GM12878 (cell line): ENCODE data around the gene OR10X1. TPM values are rescaled to one million over a fixed set of nuclear protein-coding genes. Genes with fewer than 3 reads are reported as not detected.

Experiments
- ATAC-seq: fragments of 200-7000 bp; cut with Tn5 transposase; 3 replicates; pipeline ENCODE4 v1.9.1; 2020; ENCODE audit warnings: mild to moderate bottlenecking, moderate library complexity
- Bru-seq: library from RNA; stranded (reverse); fragments of 400-500 nt; gene quantifications from one replicate; lab custom pipeline; 2021; lab: Mats Ljungman, UMichigan
- BruChase-seq, 2 experiments: library from RNA; stranded (reverse); fragments of 400-500 nt; gene quantifications; one replicate each; lab custom pipeline; 2021; lab: Mats Ljungman, UMichigan
- BruUV-seq: library from RNA; stranded (reverse); fragments of 400-500 nt; replicated peaks from 2 replicates; lab custom pipeline; 2021; lab: Mats Ljungman, UMichigan
- CTCF ChIA-PET: fragments of 300-600 bp; sonication (Branson Sonifier 250); formaldehyde crosslinking; extraction: SDS; loops from one replicate; lab custom pipeline; 2021; ENCODE audit warnings: inconsistent platforms; lab: Yijun Ruan, JAX
- POLR2A ChIA-PET: fragments of 350-600 bp; formaldehyde crosslinking; extraction: SDS; loops from one replicate; lab custom pipeline; 2021; ENCODE audit warnings: inconsistent platforms; lab: Charles Lee
- RAD21 ChIA-PET: fragments of 300-600 bp; sonication (Branson Sonifier 250); formaldehyde crosslinking; loops from one replicate; lab custom pipeline; 2023; ENCODE audit warnings: antibody characterized with exemption; ENCODE audit not compliant: unreplicated experiment; lab: Charles Lee
- SMC1A ChIA-PET: fragments of 300-600 bp; sonication (Branson Sonifier 250); formaldehyde crosslinking; loops from one replicate; lab custom pipeline; 2023; ENCODE audit not compliant: unreplicated experiment, uncharacterized antibody; lab: Charles Lee
- DNase-seq: peaks from one replicate; pipeline ENCODE4 v3.0.0-alpha.2; 2011; ENCODE audit warnings: low read depth, low spot score
- FAIRE-seq: peaks from 3 replicates; lab custom pipeline; 2011; peaks lifted over from hg19 to GRCh38; lab: Jason Lieb, UNC
- H2AFZ ChIP-seq: 2 replicates; pipeline ENCODE4 v1.6.0; 2011; ENCODE audit warnings: low read depth, low read length, control low read depth; ENCODE audit not compliant: control insufficient read depth
- H3K27ac ChIP-seq: 2 replicates; pipeline ENCODE4 v1.5.1; 2011; ENCODE audit warnings: control low read depth; ENCODE audit not compliant: control insufficient read depth, insufficient read depth
- H3K27me3 ChIP-seq, 2 experiments: replicated peaks in 1 of 2; 2 replicates each; pipeline versions ENCODE4 v1.6.0 to v1.6.1; 2011; ENCODE audit warnings: low read length in 1 of 2; ENCODE audit not compliant: control insufficient read depth in 2 of 2, insufficient read depth in 2 of 2
- H3K36me3 ChIP-seq, 2 experiments: 2 replicates each; pipeline ENCODE4 v1.5.1; 2011; ENCODE audit warnings: low read length in 1 of 2; ENCODE audit not compliant: control insufficient read depth in 2 of 2, insufficient read depth in 2 of 2
- H3K4me1 ChIP-seq: 2 replicates; pipeline ENCODE4 v1.6.1; 2011; ENCODE audit warnings: mild to moderate bottlenecking, low read length, moderate library complexity, mixed read lengths; ENCODE audit not compliant: control insufficient read depth, insufficient read depth
- H3K4me2 ChIP-seq: 2 replicates; pipeline ENCODE4 v1.6.0; 2011; ENCODE audit warnings: control low read depth; ENCODE audit not compliant: control insufficient read depth, insufficient read depth
- H3K4me3 ChIP-seq: fragments of 200-600 bp; sonication (generic); 2 replicates; pipeline ENCODE4 v1.5.1; 2016
- H3K79me2 ChIP-seq: 2 replicates; pipeline ENCODE4 v1.6.0; 2011; ENCODE audit warnings: low read length; ENCODE audit not compliant: control insufficient read depth, insufficient read depth
- H3K9ac ChIP-seq: 2 replicates; pipeline ENCODE4 v1.8.0; 2011; ENCODE audit warnings: low read length, control low read depth, mixed read lengths; ENCODE audit not compliant: control insufficient read depth, insufficient read depth
- H3K9me3 ChIP-seq: replicated peaks from 3 replicates; pipeline ENCODE4 v1.5.1; 2011; ENCODE audit warnings: mild to moderate bottlenecking, low read length; ENCODE audit not compliant: control insufficient read depth, insufficient read depth
- H4K20me1 ChIP-seq: 2 replicates; pipeline ENCODE4 v1.6.0; 2011; ENCODE audit not compliant: control insufficient read depth, insufficient read depth
- BHLHE40 ChIP-seq, 2 experiments: fragments of 450-650 bp in 1 of 2; IDR thresholded peaks; 2 replicates each; pipeline ENCODE4 v1.6.1; 2011 to 2017; ENCODE audit warnings: low read depth in 2 of 2, borderline replicate concordance in 1 of 2, improper control_type of control experiment in 1 of 2, low read length in 1 of 2, mild to moderate bottlenecking in 1 of 2
- CBFB ChIP-seq: IDR thresholded peaks from 2 replicates; pipeline ENCODE4 v1.6.1; 2016; ENCODE audit warnings: antibody characterized with exemption, low read depth
- DPF2 ChIP-seq: fragments of 450-650 bp; IDR thresholded peaks from 2 replicates; pipeline ENCODE4 v1.6.1; 2017; ENCODE audit warnings: mild to moderate bottlenecking
- KAT2A ChIP-seq: conservative IDR thresholded peaks from 2 replicates; pipeline ENCODE4 v1.6.1; 2011; ENCODE audit warnings: low read depth, low read length; ENCODE audit not compliant: control insufficient read depth
- NBN ChIP-seq: fragments of 450-650 bp; IDR thresholded peaks from 2 replicates; pipeline ENCODE4 v1.6.1; 2016
- PAX8 ChIP-seq: fragments of 450-650 bp; IDR thresholded peaks from 2 replicates; pipeline ENCODE4 v1.6.1; 2017; ENCODE audit warnings: mild to moderate bottlenecking, moderate library complexity
- PML ChIP-seq: IDR thresholded peaks from 2 replicates; pipeline ENCODE4 v1.6.1; 2012; ENCODE audit warnings: low read length, inconsistent platforms
- POU2F2 ChIP-seq: IDR thresholded peaks from 3 replicates; pipeline ENCODE4 v1.6.1; 2011; ENCODE audit warnings: low read depth, mild to moderate bottlenecking, low read length, borderline replicate concordance
- SMARCA5 ChIP-seq: fragments of 450-650 bp; IDR thresholded peaks from 2 replicates; pipeline ENCODE4 v1.6.1; 2017; ENCODE audit warnings: mild to moderate bottlenecking
- TCF7 ChIP-seq: IDR thresholded peaks from 2 replicates; pipeline ENCODE4 v1.6.1; 2014; ENCODE audit warnings: antibody characterized with exemption, borderline replicate concordance
- ZNF207 ChIP-seq: fragments of 450-650 bp; IDR thresholded peaks from 2 replicates; pipeline ENCODE4 v1.6.1; 2014; ENCODE audit warnings: antibody characterized with exemption, mild to moderate bottlenecking, borderline replicate concordance
- ZZZ3 ChIP-seq: IDR thresholded peaks from 2 replicates; pipeline ENCODE4 v1.6.1; 2011; ENCODE audit warnings: low read depth; ENCODE audit not compliant: control insufficient read depth, insufficient read length
- WGBS: methylation state at CpG from one replicate; pipeline ENCODE4 v1.1.6; 2016; ENCODE audit warnings: low lambda C conversion rate; ENCODE audit not compliant: insufficient replicate concordance, insufficient coverage; ENCODE audit errors: missing lambda C conversion rate; 5-methylcytosine and 5-hydroxymethylcytosine counted together
- in situ Hi-C: fragments of 300-500 bp; cut with MboI; formaldehyde crosslinking; loops from 9 replicates; pipeline ENCODE4 v1.14.3; 2018; ENCODE audit warnings: mixed read lengths
- intact Hi-C: fragments of 100-400 bp; cut with micrococcal nuclease; formaldehyde crosslinking; loops from one replicate; pipeline ENCODE4 v1.14.2; 2022; ENCODE audit not compliant: unreplicated experiment
- long read RNA-seq, 2 experiments: library from polyadenylated mRNA; unstranded; transcript quantifications; one replicate each; pipeline ENCODE4 v2.0.0, GENCODE V29; 2019 to 2020
- polyA minus RNA-seq, 3 experiments: library from RNA; depleted of rRNA, polyadenylated mRNA; stranded (reverse); fragments of >200 nt; gene quantifications; 2 replicates each; pipeline ENCODE4 v1.2.3, GENCODE V29; 2011
- polyA plus RNA-seq, 11 experiments: library from polyadenylated mRNA; depleted of rRNA in 4 of 11; unstranded in 6 of 11; stranded (reverse) in 5 of 11; fragments of >200 nt; fragmentation: Nextera tagmentation in 4 of 11; fragmentation: Illumina TruSeq in 1 of 11; extraction: Ambion mirVana in 4 of 11; extraction: Trizol in 1 of 11; gene quantifications; 1 replicate in 1 of 11; 2 replicates in 10 of 11; pipeline versions ENCODE4 v1.2.1 to v1.2.3, GENCODE V29; 2011 to 2016; ENCODE audit warnings: inconsistent platforms in 2 of 11, missing spikeins in 2 of 11, low read depth in 1 of 11
- total RNA-seq, 4 experiments: library from RNA; depleted of rRNA in 3 of 4; stranded (reverse); fragments of >200 nt in 3 of 4; fragmentation: Illumina TruSeq in 1 of 4; extraction: Trizol in 1 of 4; gene quantifications; 2 replicates each; pipeline versions ENCODE4 v1.2.1 to v1.2.3, GENCODE V29; 2013 to 2021
- TF ChIP-seq, protein P1 (sequence below): fragments of 450-650 bp; IDR thresholded peaks from 2 replicates; pipeline ENCODE4 v1.6.1; 2016; ENCODE audit warnings: mild to moderate bottlenecking

Gene OR10X1, protein sequence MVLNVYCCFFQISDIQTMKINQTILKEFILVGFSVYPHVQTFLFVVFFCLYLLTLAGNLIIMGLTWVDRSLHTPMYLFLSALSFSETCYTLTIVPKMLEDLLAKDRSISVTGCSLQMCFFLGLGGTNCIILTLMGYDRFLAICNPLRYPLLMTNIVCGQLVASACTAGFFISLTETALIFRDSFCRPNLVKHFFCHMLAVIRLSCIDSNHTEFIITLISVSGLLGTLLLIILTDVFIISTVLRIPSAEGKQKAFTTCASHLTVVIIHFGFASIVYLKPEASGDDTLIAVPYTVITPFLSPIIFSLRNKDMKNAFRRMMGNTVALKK
- total RNA-seq (2013; cell fraction: nucleolus; rRNA removed) = not detected in 2 replicates
- not detected in 2 replicates for total RNA-seq (2014; rRNA removed)
- not detected in 2 replicates for total RNA-seq (2014; rRNA removed; fragmentation: Illumina TruSeq; extraction: Trizol)
- total RNA-seq (2021) = not detected in 2 replicates
- polyA plus RNA-seq (2011; ENCODE audit: low read depth) = not detected
- polyA plus RNA-seq (2011; rRNA removed) = not detected in 2 replicates
- polyA plus RNA-seq (2011; cell fraction: cytosol; rRNA removed) = not detected in 2 replicates
- not detected in 2 replicates for polyA plus RNA-seq (2011; cell fraction: nucleus; rRNA removed)
- polyA plus RNA-seq (2012) = not detected in 2 replicates
- not detected in 2 replicates for polyA plus RNA-seq (2014; fragmentation: Illumina TruSeq; extraction: Trizol)
- polyA plus RNA-seq (2014; fragmentation: Nextera tagmentation; extraction: Ambion mirVana) = not detected
- polyA plus RNA-seq (2014; rRNA removed) = not detected in 2 replicates
- polyA plus RNA-seq (2016; fragmentation: Nextera tagmentation; extraction: Ambion mirVana) = not detected
- not detected in 2 replicates for polyA minus RNA-seq (2011; rRNA and poly(A)+ RNA removed)
- not detected in 2 replicates for polyA minus RNA-seq (2011; cell fraction: cytosol; rRNA and poly(A)+ RNA removed)
- polyA minus RNA-seq (2011; cell fraction: nucleus; rRNA and poly(A)+ RNA removed) = not detected in 2 replicates
- not detected for Bru-seq, nascent RNA
- percentile 15 among the genes with signal in this experiment for BruChase-seq, experiment 1, labeled RNA remaining after a 6-hour chase
- BruChase-seq, experiment 2, labeled RNA remaining after a 2-hour chase = not detected
- long read RNA-seq, experiment 1 = 0 reads
- long read RNA-seq, experiment 2 = 0 reads

DNA sequence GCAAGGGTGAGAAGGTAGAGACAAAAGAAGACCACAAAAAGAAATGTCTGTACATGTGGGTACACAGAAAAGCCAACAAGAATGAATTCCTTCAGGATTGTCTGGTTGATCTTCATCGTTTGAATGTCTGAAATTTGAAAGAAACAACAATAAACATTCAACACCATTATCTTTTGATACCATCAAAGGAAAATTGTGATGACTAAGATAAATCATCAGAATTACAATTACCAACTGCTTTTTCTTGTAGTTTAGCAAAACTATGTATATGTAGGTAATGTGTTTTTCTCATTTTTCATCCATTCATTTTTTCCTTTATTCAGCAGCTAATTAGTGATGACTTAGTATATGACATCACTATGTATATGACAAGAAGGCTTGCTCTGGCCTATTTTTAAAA is at the start of gene OR10X1:
OR10X1 (minus strand) TSS at position 167 of the 400 bp plus-strand sequence; CDS start at position 167, 0 bp downstream.
- SMC1A ChIA-PET = interaction anchor here (1.5 kb wide), 1 partner anchor 8 kb away, joined by 4 read pairs; no protein-coding TSS in a partner anchor

More for the DNA sequence above, at the start of gene OR10X1:
- BruUV-seq = no TSS peak
- RAD21 ChIA-PET = no interaction called here
- CTCF ChIA-PET = no interaction called here
- Histone ChIP-seq H4K20me1 (no peaks in the 10 kb centered on the region), H3K4me2 (no peak within 1 kb of the TSS), H3K9ac (no peak within 1 kb of the TSS), H3K4me3 (no peak within 1 kb of the TSS), H2AFZ (no peak within 1 kb of the TSS), H3K27me3 (no peaks in the 10 kb centered on the region), H3K27ac (no peak within 1 kb of the TSS), H3K9me3 (no peaks in the 10 kb centered on the region), H3K79me2 (no peaks in the 10 kb centered on the region), H3K36me3 (no peaks in the 10 kb centered on the region), H3K4me1 (no peaks in the 10 kb centered on the region)
- DNase-seq = no peak
- TF ChIP-seq CBFB (no peak), PAX8 (no peak), ZNF207 (no peak), SMARCA5 (no peak), ZZZ3 (no peak), POU2F2 (no peak), TCF7 (no peak), DPF2 (no peak), PML (no peak), KAT2A (no peak), NBN (no peak), BHLHE40 (IDR thresholded peaks at IDR 0.05; ENCODE audit: borderline replicate concordance in 1 of 2, low read depth in 2 of 2, low read length in 1 of 2) (no peak)
- TF ChIP-seq, protein P1, sequence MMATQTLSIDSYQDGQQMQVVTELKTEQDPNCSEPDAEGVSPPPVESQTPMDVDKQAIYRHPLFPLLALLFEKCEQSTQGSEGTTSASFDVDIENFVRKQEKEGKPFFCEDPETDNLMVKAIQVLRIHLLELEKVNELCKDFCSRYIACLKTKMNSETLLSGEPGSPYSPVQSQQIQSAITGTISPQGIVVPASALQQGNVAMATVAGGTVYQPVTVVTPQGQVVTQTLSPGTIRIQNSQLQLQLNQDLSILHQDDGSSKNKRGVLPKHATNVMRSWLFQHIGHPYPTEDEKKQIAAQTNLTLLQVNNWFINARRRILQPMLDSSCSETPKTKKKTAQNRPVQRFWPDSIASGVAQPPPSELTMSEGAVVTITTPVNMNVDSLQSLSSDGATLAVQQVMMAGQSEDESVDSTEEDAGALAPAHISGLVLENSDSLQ = no peak
- WGBS = 0% methylated on average over 1 of the region's 1 CpG
- ATAC-seq = no peak
- in situ Hi-C loops = no loop called here
- intact Hi-C loops = no loop called here
- no peak for FAIRE-seq
- POLR2A ChIA-PET = no interaction called here
